Hepatocyte (in vitro differentiated cells): ENCODE results near the gene MAST4. TPM values are rescaled to one million over a fixed set of nuclear protein-coding genes. Genes with fewer than 3 reads are reported as not detected.
A peak's percentile ranks its signal among the peaks of the same experiment; 100 is the strongest.

Experiments
- DNase-seq: peaks from one replicate; pipeline ENCODE4 v3.0.0-alpha.2; 2016; ENCODE audit warnings: low spot score
- H2AFZ ChIP-seq: fragments of 200-600 bp; sonication (generic); 2 replicates; pipeline ENCODE4 v1.6.0; 2016; ENCODE audit warnings: antibody characterized with exemption, mild to moderate bottlenecking
- H3K27ac ChIP-seq: fragments of 200-600 bp; sonication (generic); 2 replicates; pipeline ENCODE4 v1.5.1; 2016; ENCODE audit warnings: mild to moderate bottlenecking
- H3K27me3 ChIP-seq: fragments of 200-600 bp; sonication (generic); 2 replicates; pipeline ENCODE4 v1.6.1; 2016
- H3K36me3 ChIP-seq: fragments of 200-600 bp; sonication (generic); replicated peaks from 2 replicates; pipeline ENCODE4 v1.5.1; 2016; ENCODE audit warnings: low read depth; ENCODE audit not compliant: insufficient read depth
- H3K4me1 ChIP-seq: fragments of 200-600 bp; sonication (generic); 2 replicates; pipeline ENCODE4 v1.5.1; 2016; ENCODE audit warnings: mild to moderate bottlenecking, moderate library complexity; ENCODE audit not compliant: insufficient read depth
- H3K4me2 ChIP-seq: fragments of 200-600 bp; sonication (generic); 2 replicates; pipeline ENCODE4 v1.6.0; 2016
- H3K4me3 ChIP-seq: fragments of 200-600 bp; sonication (generic); 2 replicates; pipeline ENCODE4 v1.5.1; 2016; ENCODE audit warnings: mild to moderate bottlenecking
- H3K79me2 ChIP-seq: fragments of 200-600 bp; sonication (generic); 2 replicates; pipeline ENCODE4 v1.6.0; 2017; ENCODE audit warnings: mild to moderate bottlenecking
- H3K9me2 ChIP-seq: fragments of 200-600 bp; sonication (generic); replicated peaks from 2 replicates; pipeline ENCODE4 v1.6.0; 2017; ENCODE audit warnings: mild to moderate bottlenecking; ENCODE audit not compliant: insufficient read depth
- H3K9me3 ChIP-seq: fragments of 200-600 bp; sonication (generic); 2 replicates; pipeline ENCODE4 v1.5.1; 2016; ENCODE audit warnings: low read depth, mild to moderate bottlenecking
- H4K20me1 ChIP-seq: fragments of 200-600 bp; sonication (generic); 2 replicates; pipeline ENCODE4 v1.6.0; 2016; ENCODE audit warnings: mild to moderate bottlenecking; ENCODE audit not compliant: insufficient read depth, poor library complexity, severe bottlenecking
- EZH2 ChIP-seq: fragments of 200-600 bp; sonication (generic); IDR thresholded peaks from 2 replicates; pipeline ENCODE4 v1.6.1; 2016; ENCODE audit warnings: antibody characterized with exemption, mild to moderate bottlenecking, borderline replicate concordance
- EZH2phosphoT487 ChIP-seq: fragments of 200-600 bp; sonication (generic); IDR thresholded peaks from one replicate; pipeline ENCODE4 v1.6.1; 2018; ENCODE audit warnings: antibody characterized with exemption, mild to moderate bottlenecking, low read depth, moderate library complexity; ENCODE audit not compliant: unreplicated experiment, severe bottlenecking
- WGBS: methylation state at CpG from one replicate; pipeline ENCODE4 v1.1.6; 2016; ENCODE audit warnings: low lambda C conversion rate; ENCODE audit errors: missing lambda C conversion rate; 5-methylcytosine and 5-hydroxymethylcytosine counted together
- polyA plus RNA-seq: library from polyadenylated mRNA; unstranded; fragments of >200 nt; fragmentation: Nextera tagmentation; extraction: Ambion mirVana; gene quantifications from 2 replicates; pipeline ENCODE4 v1.2.1, GENCODE V29; 2016
- total RNA-seq: library from RNA; depleted of rRNA; stranded (reverse); fragments of >200 nt; gene quantifications from 2 replicates; pipeline ENCODE4 v1.2.3, GENCODE V29; 2014
- TF ChIP-seq, protein P1 (sequence below): fragments of 200-600 bp; sonication (generic); IDR thresholded peaks from 2 replicates; pipeline ENCODE4 v1.5.1; 2016; ENCODE audit warnings: antibody characterized with exemption, mild to moderate bottlenecking; ENCODE audit not compliant: poor library complexity

The MAST4 gene
- total and polyA plus RNA-seq, 2 experiments from 2014 or later, result 11.7 to 13.2 TPM

DNA sequence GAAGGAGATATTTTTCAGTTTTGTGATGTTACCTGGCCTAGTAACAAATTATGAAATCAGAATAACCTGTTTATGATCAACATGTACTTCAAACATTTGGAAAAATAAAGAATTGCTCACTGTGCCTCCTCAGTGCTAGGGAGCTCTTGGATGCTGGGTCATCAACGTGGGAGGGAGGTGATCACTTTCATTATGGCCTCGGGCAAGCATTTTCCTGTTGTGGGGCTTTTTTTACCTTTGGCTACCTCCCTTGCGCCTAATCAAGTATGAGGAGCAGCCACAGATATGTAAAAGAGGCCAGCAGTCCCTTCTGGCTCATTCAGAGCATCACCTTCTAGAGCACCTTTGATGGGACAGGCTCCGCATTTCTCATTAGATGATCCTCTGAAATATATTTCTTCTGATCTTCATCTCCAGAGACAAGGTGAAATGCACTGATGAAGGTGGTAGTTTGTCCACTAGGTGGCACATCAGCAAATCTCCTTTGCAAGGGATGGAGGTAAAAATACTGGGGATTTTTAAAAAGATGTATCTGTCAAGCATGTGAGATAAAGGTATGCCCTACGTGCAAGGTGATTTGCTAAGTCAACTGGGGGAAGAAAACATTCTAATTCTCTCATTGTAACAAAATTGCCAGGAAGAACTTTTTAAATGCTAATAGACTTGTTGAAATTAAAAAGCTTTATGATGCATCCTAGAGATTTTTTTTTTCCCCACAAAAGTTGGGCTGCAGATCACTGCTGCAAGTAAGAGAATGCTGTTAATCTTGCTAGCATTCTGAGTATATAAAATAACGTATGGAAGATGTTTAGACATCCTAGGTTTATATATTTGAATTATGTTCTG is 218.2 kb downstream of the MAST4 start:
- no peaks in the 10 kb centered on the region for H3K27me3 ChIP-seq
- H2AFZ ChIP-seq, result no peak overlapping the region
- H3K4me3 ChIP-seq, result no peak overlapping the region
- H3K9me3 ChIP-seq, result no peaks in the 10 kb centered on the region
- no peak overlapping the region for H3K4me2 ChIP-seq
- no peaks in the 10 kb centered on the region for H3K79me2 ChIP-seq
- WGBS, result 44% methylated on average over 6 of the region's 6 CpGs
- DNase-seq, result peak; percentile 71
- no peaks in the 10 kb centered on the region for H4K20me1 ChIP-seq
- H3K9me2 ChIP-seq, result no peaks in the 10 kb centered on the region
- H3K36me3 ChIP-seq, result no peaks in the 10 kb centered on the region
- no peak for TF ChIP-seq EZH2
- TF ChIP-seq, protein P1, sequence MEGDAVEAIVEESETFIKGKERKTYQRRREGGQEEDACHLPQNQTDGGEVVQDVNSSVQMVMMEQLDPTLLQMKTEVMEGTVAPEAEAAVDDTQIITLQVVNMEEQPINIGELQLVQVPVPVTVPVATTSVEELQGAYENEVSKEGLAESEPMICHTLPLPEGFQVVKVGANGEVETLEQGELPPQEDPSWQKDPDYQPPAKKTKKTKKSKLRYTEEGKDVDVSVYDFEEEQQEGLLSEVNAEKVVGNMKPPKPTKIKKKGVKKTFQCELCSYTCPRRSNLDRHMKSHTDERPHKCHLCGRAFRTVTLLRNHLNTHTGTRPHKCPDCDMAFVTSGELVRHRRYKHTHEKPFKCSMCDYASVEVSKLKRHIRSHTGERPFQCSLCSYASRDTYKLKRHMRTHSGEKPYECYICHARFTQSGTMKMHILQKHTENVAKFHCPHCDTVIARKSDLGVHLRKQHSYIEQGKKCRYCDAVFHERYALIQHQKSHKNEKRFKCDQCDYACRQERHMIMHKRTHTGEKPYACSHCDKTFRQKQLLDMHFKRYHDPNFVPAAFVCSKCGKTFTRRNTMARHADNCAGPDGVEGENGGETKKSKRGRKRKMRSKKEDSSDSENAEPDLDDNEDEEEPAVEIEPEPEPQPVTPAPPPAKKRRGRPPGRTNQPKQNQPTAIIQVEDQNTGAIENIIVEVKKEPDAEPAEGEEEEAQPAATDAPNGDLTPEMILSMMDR, result peak; percentile 86
- H3K27ac ChIP-seq, result no peak overlapping the region
- H3K4me1 ChIP-seq, result no peaks in the 10 kb centered on the region

DNA sequence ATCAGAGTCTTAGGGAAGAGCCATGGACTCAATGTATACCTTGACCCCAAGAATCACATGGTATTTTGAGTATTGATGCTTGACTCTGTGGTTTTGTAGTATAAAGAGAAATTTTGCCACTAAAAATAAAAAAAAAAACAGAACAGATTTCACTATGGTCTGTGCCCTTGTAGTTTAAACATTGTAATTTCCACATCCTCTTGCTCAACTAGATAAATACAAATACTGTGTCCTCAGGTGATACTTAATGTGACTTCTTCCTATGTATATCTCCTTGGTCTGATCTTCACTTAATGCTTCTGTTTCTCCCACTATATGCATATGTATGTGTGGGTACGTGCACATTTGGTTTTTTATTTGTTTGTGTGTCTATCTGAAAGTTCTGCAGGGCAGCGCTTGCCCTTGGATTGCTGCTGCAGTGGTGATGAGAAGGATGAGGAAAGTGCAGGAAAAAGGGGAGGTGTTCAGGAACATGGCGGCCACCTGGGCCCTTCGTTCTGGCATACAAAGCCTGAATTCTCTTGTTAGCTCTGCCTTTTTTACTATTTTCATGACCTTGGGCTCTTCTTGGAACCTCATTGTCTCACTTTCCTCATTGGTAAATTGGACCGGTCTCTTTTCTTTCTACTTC is 222.2 kb downstream of the MAST4 start:
- WGBS, result 94% methylated on average over 5 of the region's 5 CpGs
- Histone ChIP-seq H3K36me3 (no peaks in the 10 kb centered on the region), H3K79me2 (no peaks in the 10 kb centered on the region), H3K9me2 (no peaks in the 10 kb centered on the region), H3K27ac (no peak overlapping the region), H3K9me3 (no peaks in the 10 kb centered on the region), H4K20me1 (no peaks in the 10 kb centered on the region), H3K27me3 (no peaks in the 10 kb centered on the region), H3K4me1 (no peaks in the 10 kb centered on the region), H3K4me3 (no peak overlapping the region), H2AFZ (no peak overlapping the region), H3K4me2 (no peak overlapping the region)
- no peak for DNase-seq
- no peak for TF ChIP-seq EZH2
- no peak for TF ChIP-seq EZH2phosphoT487
- TF ChIP-seq, protein P1, result no peak

DNA sequence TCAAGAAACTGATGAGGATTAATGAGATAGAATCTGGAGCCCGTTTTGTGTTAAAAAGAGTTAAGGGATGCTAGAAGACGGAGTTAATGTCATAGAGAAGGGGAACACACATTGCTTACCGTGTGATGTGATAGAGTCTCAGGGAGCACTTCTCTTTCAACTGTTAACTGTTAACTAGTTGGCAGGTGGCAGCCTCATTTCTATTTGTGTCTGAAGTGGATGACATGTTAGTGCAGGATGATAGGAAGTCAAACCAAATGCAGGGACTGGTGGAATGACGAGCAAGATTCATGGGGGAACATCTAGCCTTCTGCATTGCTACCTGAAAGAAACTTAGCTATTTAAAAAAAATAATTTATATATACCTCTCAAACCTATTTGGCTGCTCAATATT is 222.7 kb downstream of the MAST4 start:
- no peak overlapping the region for H2AFZ ChIP-seq
- no peaks in the 10 kb centered on the region for H4K20me1 ChIP-seq
- WGBS, result 81% methylated on average over 4 of the region's 4 CpGs
- H3K36me3 ChIP-seq, result no peaks in the 10 kb centered on the region
- H3K79me2 ChIP-seq, result no peaks in the 10 kb centered on the region
- no peak for TF ChIP-seq EZH2phosphoT487
- TF ChIP-seq EZH2, result no peak
- TF ChIP-seq, protein P1, result no peak
- no peak overlapping the region for H3K4me2 ChIP-seq
- no peak overlapping the region for H3K27ac ChIP-seq
- DNase-seq, result no peak
- no peak overlapping the region for H3K4me3 ChIP-seq
- no peaks in the 10 kb centered on the region for H3K4me1 ChIP-seq
- no peaks in the 10 kb centered on the region for H3K9me2 ChIP-seq
- H3K9me3 ChIP-seq, result no peaks in the 10 kb centered on the region
- H3K27me3 ChIP-seq, result no peaks in the 10 kb centered on the region
